Mesenchymal stem cell (in vitro differentiated cells and primary cell): ENCODE data around the gene ASIC4.

Source experiments
- DNase-seq: peaks from one replicate; pipeline ENCODE4 v3.0.0-alpha.2; 2013
- H2AFZ ChIP-seq: one replicate; pipeline ENCODE4 v1.6.1; 2013; ENCODE audit warnings: low read depth, mild to moderate bottlenecking, control low read depth, inconsistent platforms, low read length, moderate library complexity
- H2AK5ac ChIP-seq: 2 replicates; pipeline ENCODE4 v1.6.1; 2013; ENCODE audit warnings: low read length, moderate library complexity, mild to moderate bottlenecking, inconsistent platforms; ENCODE audit not compliant: severe bottlenecking
- H2BK120ac ChIP-seq: one replicate; pipeline ENCODE4 v1.6.1; 2013; ENCODE audit warnings: low read depth, mild to moderate bottlenecking, inconsistent platforms, low read length, moderate library complexity
- H2BK12ac ChIP-seq, 2 experiments: one replicate each; pipeline ENCODE4 v1.6.1; 2013; ENCODE audit warnings: inconsistent platforms in 2 of 2, low read length in 2 of 2, mild to moderate bottlenecking in 2 of 2, moderate library complexity in 2 of 2, control low read depth in 1 of 2
- H2BK15ac ChIP-seq: one replicate; pipeline ENCODE4 v1.6.1; 2013; ENCODE audit warnings: mild to moderate bottlenecking, low read depth, inconsistent platforms; ENCODE audit not compliant: poor library complexity, severe bottlenecking
- H2BK5ac ChIP-seq: 2 replicates; pipeline ENCODE4 v1.6.1; 2013; ENCODE audit warnings: low read depth, mild to moderate bottlenecking, low read length, control low read depth, inconsistent platforms; ENCODE audit not compliant: poor library complexity, severe bottlenecking
- H3K14ac ChIP-seq, 2 experiments: one replicate each; pipeline ENCODE4 v1.6.1; 2013; ENCODE audit warnings: inconsistent platforms in 2 of 2, low read length in 2 of 2, control low read depth in 1 of 2, mild to moderate bottlenecking in 1 of 2, moderate library complexity in 1 of 2
- H3K18ac ChIP-seq, 2 experiments: one replicate each; pipeline ENCODE4 v1.6.1; 2013; ENCODE audit warnings: inconsistent platforms in 2 of 2, low read length in 2 of 2, control low read depth in 1 of 2, low read depth in 1 of 2, mild to moderate bottlenecking in 1 of 2
- H3K23ac ChIP-seq, 2 experiments: one replicate each; pipeline ENCODE4 v1.6.1; 2013; ENCODE audit warnings: inconsistent platforms in 2 of 2, low read length in 2 of 2, mild to moderate bottlenecking in 2 of 2, moderate library complexity in 2 of 2, control low read depth in 1 of 2
- H3K27ac ChIP-seq: 2 replicates; pipeline ENCODE4 v1.5.1; 2013; ENCODE audit warnings: mild to moderate bottlenecking, moderate library complexity, low read length, control low read depth, inconsistent platforms; ENCODE audit not compliant: poor library complexity, severe bottlenecking
- H3K27me3 ChIP-seq, 2 experiments: 2 replicates each; pipeline versions ENCODE4 v1.6.1 to v1.7.0; 2013; ENCODE audit warnings: low read length in 2 of 2, mild to moderate bottlenecking in 2 of 2, moderate library complexity in 2 of 2, control low read depth in 1 of 2, inconsistent platforms in 1 of 2; ENCODE audit not compliant: control insufficient read depth in 1 of 2, insufficient read depth in 1 of 2
- H3K36me3 ChIP-seq, 2 experiments: 2 replicates each; pipeline versions ENCODE4 v1.6.1 to v1.7.0; 2013; ENCODE audit warnings: low read length in 2 of 2, control low read depth in 1 of 2, inconsistent platforms in 1 of 2, low read depth in 1 of 2, mild to moderate bottlenecking in 1 of 2; ENCODE audit not compliant: insufficient read depth in 2 of 2, control insufficient read depth in 1 of 2
- H3K4ac ChIP-seq, 2 experiments: one replicate each; pipeline ENCODE4 v1.6.1; 2013; ENCODE audit warnings: inconsistent platforms in 2 of 2, low read length in 2 of 2, mild to moderate bottlenecking in 2 of 2, moderate library complexity in 2 of 2, control low read depth in 1 of 2, low read depth in 1 of 2
- H3K4me1 ChIP-seq: 2 replicates; pipeline ENCODE4 v1.6.1; 2013; ENCODE audit warnings: low read depth, low read length, control low read depth; ENCODE audit not compliant: control insufficient read depth, insufficient read depth
- H3K4me2 ChIP-seq: 2 replicates; pipeline ENCODE4 v1.6.1; 2013; ENCODE audit warnings: low read length, mild to moderate bottlenecking, inconsistent platforms; ENCODE audit not compliant: poor library complexity, severe bottlenecking
- H3K4me3 ChIP-seq, 2 experiments: 2 replicates each; pipeline versions ENCODE4 v1.5.1 to v1.7.0; 2013; ENCODE audit warnings: low read length in 2 of 2, mild to moderate bottlenecking in 2 of 2, control low read depth in 1 of 2, low read depth in 1 of 2; ENCODE audit not compliant: insufficient read depth in 1 of 2
- H3K79me1 ChIP-seq: replicated peaks from 2 replicates; pipeline ENCODE4 v1.6.1; 2013; ENCODE audit warnings: mild to moderate bottlenecking, control low read depth, low read length, inconsistent platforms; ENCODE audit not compliant: poor library complexity, severe bottlenecking
- H3K9ac ChIP-seq: 2 replicates; pipeline ENCODE4 v1.7.0; 2013; ENCODE audit warnings: mild to moderate bottlenecking, low read length, moderate library complexity
- H3K9me3 ChIP-seq: 2 replicates; pipeline ENCODE4 v1.7.0; 2013; ENCODE audit warnings: mild to moderate bottlenecking, low read length; ENCODE audit not compliant: control insufficient read depth
- H4K8ac ChIP-seq: one replicate; pipeline ENCODE4 v1.6.1; 2013; ENCODE audit warnings: inconsistent platforms, mild to moderate bottlenecking, low read length, moderate library complexity
- H4K91ac ChIP-seq: one replicate; pipeline ENCODE4 v1.6.1; 2013; ENCODE audit warnings: mild to moderate bottlenecking, low read length, inconsistent platforms
- WGBS: methylation state at CpG from one replicate; pipeline ENCODE4 v1.1.7; 2013; ENCODE audit warnings: mixed read lengths; 5-methylcytosine and 5-hydroxymethylcytosine counted together

ASIC4 gene

DNA sequence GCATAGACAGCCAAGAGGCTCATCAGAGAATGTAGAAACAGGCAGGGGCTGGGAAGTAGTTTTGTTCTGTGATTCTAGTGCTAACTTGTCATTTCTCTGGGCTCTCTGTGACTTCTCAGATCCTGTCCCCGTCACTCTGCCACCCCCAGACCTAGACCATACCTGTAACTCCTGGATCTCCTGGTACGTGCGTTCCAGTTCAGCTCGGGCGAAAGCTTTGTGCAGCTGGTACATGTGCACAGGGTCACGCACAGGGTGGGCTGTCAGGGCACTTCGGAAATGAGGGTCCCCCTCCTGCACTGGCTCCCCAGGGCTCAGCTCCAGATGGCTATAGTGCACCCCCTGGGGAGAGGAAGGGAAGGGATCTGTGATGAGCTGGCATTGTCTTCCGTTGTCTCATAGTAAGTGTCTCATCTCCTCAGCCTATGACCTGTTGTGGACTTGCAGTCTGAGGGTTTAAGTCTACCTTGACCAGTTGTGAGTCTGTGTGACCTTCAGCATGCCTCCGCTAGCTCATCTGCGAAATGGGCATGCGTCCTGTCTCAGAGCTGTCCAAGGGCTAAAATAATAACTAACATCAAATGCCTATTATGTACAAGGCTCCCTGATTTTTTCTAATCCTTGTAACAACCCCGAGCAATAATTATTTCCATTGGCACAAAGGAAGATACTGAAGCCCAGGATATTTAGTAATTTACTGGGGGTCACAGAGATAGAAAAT lies 26.7 kb downstream of the ASIC4 start:
- Histone ChIP-seq H2BK120ac (no peak overlapping the region), H2BK12ac (no peak overlapping the region), H3K4me3 (no peak overlapping the region), H3K27me3 (peaks cover 0 to 2% of the 10 kb centered on the region in 2 experiments), H2BK5ac (no peak overlapping the region), H3K4ac (no peak overlapping the region), H3K27ac (no peak overlapping the region), H4K8ac (no peak overlapping the region), H3K23ac (no peak overlapping the region), H2BK15ac (no peak overlapping the region), H3K4me2 (no peak overlapping the region), H3K9me3 (no peaks in the 10 kb centered on the region), H3K18ac (no peak overlapping the region), H3K14ac (no peak overlapping the region), H3K4me1 (peaks cover 51% of the 10 kb centered on the region), H3K79me1 (peaks cover 29% of the 10 kb centered on the region), H2AK5ac (no peak overlapping the region), H4K91ac (no peak overlapping the region), H3K36me3 (peaks cover 35 to 36% of the 10 kb centered on the region in 2 experiments), H3K9ac (no peak overlapping the region), H2AFZ (no peak overlapping the region)
- 95% methylated on average over 11 of the region's 12 CpGs for WGBS
- no peak for DNase-seq

DNA sequence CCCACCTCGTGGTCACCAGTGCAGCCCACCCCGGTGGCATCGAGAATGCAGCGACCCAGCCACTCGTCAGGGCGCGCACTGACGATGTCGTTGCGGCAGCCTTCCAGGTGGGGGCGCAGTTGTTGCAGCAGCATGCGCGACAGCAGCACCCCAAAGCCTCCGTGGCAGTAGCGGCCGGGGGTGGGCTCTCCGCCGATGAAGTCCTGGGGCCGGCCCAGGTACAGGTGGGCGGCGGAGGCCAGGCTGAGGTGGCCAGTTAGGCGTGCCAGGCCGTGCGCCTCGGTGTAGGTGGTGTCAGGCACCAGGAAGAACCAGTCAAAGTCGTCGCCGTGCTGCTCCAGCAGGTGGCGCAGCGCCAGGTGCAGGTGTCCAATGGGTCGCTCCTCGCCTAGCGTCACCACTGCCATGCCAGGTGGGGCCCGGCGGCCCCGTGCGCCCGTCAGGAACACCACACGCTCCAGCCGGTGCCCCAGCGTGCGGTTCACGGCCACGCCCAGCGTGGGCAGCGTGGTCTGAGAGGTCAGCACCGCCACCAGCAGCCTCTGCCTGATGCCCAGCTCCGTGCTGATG lies 27.4 kb downstream of the ASIC4 start:
- H2BK15ac ChIP-seq: peak overlapping the region; percentile 30
- no peak overlapping the region for H2AK5ac ChIP-seq
- no peak overlapping the region for H4K8ac ChIP-seq
- H2BK12ac ChIP-seq: peak overlapping the region in 1 of 2 experiments; percentile 40
- peak overlapping the region; percentile 35 to 95 for H3K4me3 ChIP-seq
- H3K27me3 ChIP-seq: peaks cover 0 to 3% of the 10 kb centered on the region in 2 experiments
- WGBS: 9% methylated on average over 47 of the region's 48 CpGs
- no peak overlapping the region for H3K23ac ChIP-seq
- peaks cover 48% of the 10 kb centered on the region for H3K4me1 ChIP-seq
- H3K9me3 ChIP-seq: no peaks in the 10 kb centered on the region
- H2BK5ac ChIP-seq: no peak overlapping the region
- no peak overlapping the region for H4K91ac ChIP-seq
- H3K4ac ChIP-seq: no peak overlapping the region
- peak overlapping the region; percentile 66 for H3K4me2 ChIP-seq
- peaks cover 35 to 36% of the 10 kb centered on the region in 2 experiments for H3K36me3 ChIP-seq
- H2BK120ac ChIP-seq: no peak overlapping the region
- no peak overlapping the region for H3K14ac ChIP-seq
- peaks cover 29% of the 10 kb centered on the region for H3K79me1 ChIP-seq
- H3K9ac ChIP-seq: peak overlapping the region; percentile 94
- peak; percentile 74 for DNase-seq
- peak overlapping the region in 1 of 2 experiments; percentile 37 for H3K18ac ChIP-seq
- no peak overlapping the region for H3K27ac ChIP-seq
- H2AFZ ChIP-seq: no peak overlapping the region

DNA sequence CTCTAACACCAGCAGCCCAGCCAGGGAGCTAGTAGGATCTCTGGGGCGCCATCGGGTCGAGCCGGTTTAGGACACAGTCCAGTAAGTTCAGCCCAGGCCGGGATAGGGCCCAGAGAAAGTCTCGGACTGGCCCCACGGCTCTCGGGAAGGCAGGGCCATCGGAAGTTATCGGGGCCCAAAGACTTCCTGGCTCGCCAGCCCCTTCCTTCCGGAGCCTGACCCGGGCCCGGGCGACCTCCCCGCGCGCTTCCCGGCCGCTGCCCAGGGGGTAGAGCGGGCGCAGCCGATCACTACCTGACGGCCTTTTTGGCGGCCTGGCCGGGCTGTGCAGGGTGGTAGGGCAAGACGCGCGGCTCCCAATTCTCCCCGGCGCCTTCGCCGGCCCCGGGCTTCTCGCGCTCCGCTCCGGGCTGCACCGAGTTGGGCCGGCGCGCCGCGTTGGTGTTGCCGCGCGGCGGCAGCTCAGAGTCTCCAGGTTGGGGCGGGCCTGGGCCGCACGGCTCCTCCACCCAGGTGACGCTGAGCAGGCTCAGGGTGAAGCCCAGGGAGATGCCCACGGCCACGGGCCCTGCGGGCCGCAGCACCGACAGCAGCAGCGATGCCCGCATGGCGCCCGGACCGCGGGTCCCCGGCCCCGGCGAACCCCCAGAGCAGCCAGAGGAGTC lies 28.8 kb downstream of the ASIC4 start:
- Histone ChIP-seq H2AFZ (peak overlapping the region; percentile 49), H4K91ac (peak overlapping the region; percentile 79), H3K23ac (no peak overlapping the region), H2BK15ac (peak overlapping the region; percentile 93), H3K36me3 (peaks cover 41 to 44% of the 10 kb centered on the region in 2 experiments), H3K4ac (no peak overlapping the region), H3K18ac (peak overlapping the region; percentile 37 to 84), H3K4me1 (peaks cover 35% of the 10 kb centered on the region), H2AK5ac (no peak overlapping the region), H3K14ac (peak overlapping the region in 1 of 2 experiments; percentile 22), H3K79me1 (peaks cover 26% of the 10 kb centered on the region), H2BK12ac (no peak overlapping the region), H3K27ac (peak overlapping the region; percentile 63), H3K4me3 (peak overlapping the region; percentile 84 to 95), H3K9me3 (no peaks in the 10 kb centered on the region), H4K8ac (peak overlapping the region; percentile 53), H3K4me2 (peak overlapping the region; percentile 85), H3K27me3 (peaks cover 0 to 3% of the 10 kb centered on the region in 2 experiments), H2BK120ac (peak overlapping the region; percentile 83), H2BK5ac (no peak overlapping the region), H3K9ac (peak overlapping the region; percentile 94)
- DNase-seq: peak; percentile 57
- WGBS: under 1% methylated on average over 62 of the region's 66 CpGs
